ENCODE data around the gene PRX. TPM values are rescaled to one million over a fixed set of nuclear protein-coding genes. Genes with fewer than 3 reads are reported as not detected.

The PRX gene
- total and polyA plus RNA-seq, 9 of the 15 experiments (the other 6 are each of a cell fraction or from before 2014, with no cell fraction given), result 0.65 to 3.5 (median 1.7) TPM; not detected in 2

- TF ChIP-seq FOXJ2 (tag; IDR thresholded peaks at IDR 0.05) (peak; percentile 61; the same call in 1 of the 2 replicates), HMG20A (CRISPR knock-in tag; conservative IDR thresholded peaks at IDR 0.05) (no peak), BCLAF1 (IDR thresholded peaks at IDR 0.05; ENCODE audit: borderline replicate concordance in 1 of 2, control insufficient read depth in 1 of 2, low read depth in 2 of 2, low read length in 1 of 2) (no peak), HDAC3 (IDR thresholded peaks at IDR 0.05; ENCODE audit: borderline replicate concordance, partially characterized antibody) (peak; percentile 71), L3MBTL2 (IDR thresholded peaks at IDR 0.05) (no peak), ZNF518B (CRISPR knock-in tag; IDR thresholded peaks at IDR 0.05) (no peak), ZNF41 (CRISPR knock-in tag; conservative IDR thresholded peaks at IDR 0.05) (no peak), TBL1XR1 (IDR thresholded peaks at IDR 0.05; ENCODE audit: low read length in 2 of 2) (peak in 1 of 2 experiments; percentile 58; a peak in 2 of 4 replicates), TAL1 (IDR thresholded peaks at IDR 0.05) (peak; percentile 60), NUFIP1 (IDR thresholded peaks at IDR 0.05; ENCODE audit: partially characterized antibody) (no peak), HOXB6 (CRISPR knock-in tag; IDR thresholded peaks at IDR 0.05; ENCODE audit: borderline replicate concordance) (no peak), SRSF7 (optimal IDR thresholded peaks at IDR 0.05; ENCODE audit: low read depth, low read length) (no peak), FOXJ3 (CRISPR knock-in tag; IDR thresholded peaks at IDR 0.05) (peak; percentile 25; the same call in 1 of the 2 replicates), MLLT1 (IDR thresholded peaks at IDR 0.05) (peak; percentile 53 to 98; a peak in 3 of 4 replicates)
Measured at GRCh38 chr19:40416918-40417642, 3.9 kb upstream of the PRX start (continued).
